Hepatocyte (in vitro differentiated cells): ENCODE results near the gene TRIM44. TPM values are rescaled to one million over a fixed set of nuclear protein-coding genes. Genes with fewer than 3 reads are reported as not detected.

Experiments
- DNase-seq: peaks from one replicate; pipeline ENCODE4 v3.0.0-alpha.2; 2016; ENCODE audit warnings: low spot score
- H2AFZ ChIP-seq: fragments of 200-600 bp; sonication (generic); 2 replicates; pipeline ENCODE4 v1.6.0; 2016; ENCODE audit warnings: antibody characterized with exemption, mild to moderate bottlenecking
- H3K27ac ChIP-seq: fragments of 200-600 bp; sonication (generic); 2 replicates; pipeline ENCODE4 v1.5.1; 2016; ENCODE audit warnings: mild to moderate bottlenecking
- H3K27me3 ChIP-seq: fragments of 200-600 bp; sonication (generic); 2 replicates; pipeline ENCODE4 v1.6.1; 2016
- H3K36me3 ChIP-seq: fragments of 200-600 bp; sonication (generic); replicated peaks from 2 replicates; pipeline ENCODE4 v1.5.1; 2016; ENCODE audit warnings: low read depth; ENCODE audit not compliant: insufficient read depth
- H3K4me1 ChIP-seq: fragments of 200-600 bp; sonication (generic); 2 replicates; pipeline ENCODE4 v1.5.1; 2016; ENCODE audit warnings: mild to moderate bottlenecking, moderate library complexity; ENCODE audit not compliant: insufficient read depth
- H3K4me2 ChIP-seq: fragments of 200-600 bp; sonication (generic); 2 replicates; pipeline ENCODE4 v1.6.0; 2016
- H3K4me3 ChIP-seq: fragments of 200-600 bp; sonication (generic); 2 replicates; pipeline ENCODE4 v1.5.1; 2016; ENCODE audit warnings: mild to moderate bottlenecking
- H3K79me2 ChIP-seq: fragments of 200-600 bp; sonication (generic); 2 replicates; pipeline ENCODE4 v1.6.0; 2017; ENCODE audit warnings: mild to moderate bottlenecking
- H3K9me2 ChIP-seq: fragments of 200-600 bp; sonication (generic); replicated peaks from 2 replicates; pipeline ENCODE4 v1.6.0; 2017; ENCODE audit warnings: mild to moderate bottlenecking; ENCODE audit not compliant: insufficient read depth
- H3K9me3 ChIP-seq: fragments of 200-600 bp; sonication (generic); 2 replicates; pipeline ENCODE4 v1.5.1; 2016; ENCODE audit warnings: low read depth, mild to moderate bottlenecking
- H4K20me1 ChIP-seq: fragments of 200-600 bp; sonication (generic); 2 replicates; pipeline ENCODE4 v1.6.0; 2016; ENCODE audit warnings: mild to moderate bottlenecking; ENCODE audit not compliant: insufficient read depth, poor library complexity, severe bottlenecking
- CTCF ChIP-seq: fragments of 200-600 bp; sonication (generic); IDR thresholded peaks from 2 replicates; pipeline ENCODE4 v1.5.1; 2016; ENCODE audit warnings: antibody characterized with exemption, mild to moderate bottlenecking; ENCODE audit not compliant: poor library complexity
- EZH2 ChIP-seq: fragments of 200-600 bp; sonication (generic); IDR thresholded peaks from 2 replicates; pipeline ENCODE4 v1.6.1; 2016; ENCODE audit warnings: antibody characterized with exemption, mild to moderate bottlenecking, borderline replicate concordance
- EZH2phosphoT487 ChIP-seq: fragments of 200-600 bp; sonication (generic); IDR thresholded peaks from one replicate; pipeline ENCODE4 v1.6.1; 2018; ENCODE audit warnings: antibody characterized with exemption, mild to moderate bottlenecking, low read depth, moderate library complexity; ENCODE audit not compliant: unreplicated experiment, severe bottlenecking
- WGBS: methylation state at CpG from one replicate; pipeline ENCODE4 v1.1.6; 2016; ENCODE audit warnings: low lambda C conversion rate; ENCODE audit errors: missing lambda C conversion rate; 5-methylcytosine and 5-hydroxymethylcytosine counted together
- polyA plus RNA-seq: library from polyadenylated mRNA; unstranded; fragments of >200 nt; fragmentation: Nextera tagmentation; extraction: Ambion mirVana; gene quantifications from 2 replicates; pipeline ENCODE4 v1.2.1, GENCODE V29; 2016
- total RNA-seq: library from RNA; depleted of rRNA; stranded (reverse); fragments of >200 nt; gene quantifications from 2 replicates; pipeline ENCODE4 v1.2.3, GENCODE V29; 2014

Gene TRIM44
- total and polyA plus RNA-seq, 2 experiments from 2014 or later = 20.8 to 43.2 TPM

GRCh38 chr11:35825386-35825785 is 162.8 kb downstream of the TRIM44 start:
- Histone ChIP-seq H3K27me3 (no peaks in the 10 kb centered on the region), H3K27ac (no peak overlapping the region), H3K4me3 (no peak overlapping the region), H3K9me2 (no peaks in the 10 kb centered on the region), H3K36me3 (no peaks in the 10 kb centered on the region), H3K79me2 (no peaks in the 10 kb centered on the region), H3K9me3 (no peaks in the 10 kb centered on the region), H3K4me2 (no peak overlapping the region), H3K4me1 (no peaks in the 10 kb centered on the region), H4K20me1 (no peaks in the 10 kb centered on the region), H2AFZ (no peak overlapping the region)
- 68% methylated on average over 1 of the region's 1 CpG for WGBS
- no peak for TF ChIP-seq CTCF
- no peak for TF ChIP-seq EZH2phosphoT487
- DNase-seq = no peak

- 68% methylated on average over 5 of the region's 5 CpGs for WGBS
- H3K27me3 ChIP-seq = no peaks in the 10 kb centered on the region
- H3K27ac ChIP-seq = no peak overlapping the region
- no peaks in the 10 kb centered on the region for H3K4me1 ChIP-seq
- no peaks in the 10 kb centered on the region for H3K9me3 ChIP-seq
- no peaks in the 10 kb centered on the region for H3K79me2 ChIP-seq
- no peaks in the 10 kb centered on the region for H4K20me1 ChIP-seq
- DNase-seq = no peak
- H2AFZ ChIP-seq = no peak overlapping the region
- no peaks in the 10 kb centered on the region for H3K36me3 ChIP-seq
- H3K4me2 ChIP-seq = no peak overlapping the region
- TF ChIP-seq EZH2 = no peak
- TF ChIP-seq CTCF = no peak
- TF ChIP-seq EZH2phosphoT487 = no peak
- no peak overlapping the region for H3K4me3 ChIP-seq
- H3K9me2 ChIP-seq = no peaks in the 10 kb centered on the region
Observed at GRCh38 chr11:35826006-35826405, 163.4 kb downstream of the TRIM44 start.

GRCh38 chr11:35826949-35827348 is 164.4 kb downstream of the TRIM44 start:
- Histone ChIP-seq H3K27ac (no peak overlapping the region), H3K4me2 (no peak overlapping the region), H4K20me1 (no peaks in the 10 kb centered on the region), H3K9me3 (no peaks in the 10 kb centered on the region), H3K9me2 (no peaks in the 10 kb centered on the region), H3K4me1 (no peaks in the 10 kb centered on the region), H3K36me3 (no peaks in the 10 kb centered on the region), H3K4me3 (no peak overlapping the region), H3K27me3 (no peaks in the 10 kb centered on the region), H2AFZ (no peak overlapping the region), H3K79me2 (no peaks in the 10 kb centered on the region)
- TF ChIP-seq EZH2 (no peak), EZH2phosphoT487 (no peak), CTCF (no peak)
- 68% methylated on average over 4 of the region's 4 CpGs for WGBS
- DNase-seq = no peak

- H3K4me2 ChIP-seq = no peak overlapping the region
Observed at GRCh38 chr11:35836205-35836604, 173.6 kb downstream of the TRIM44 start.

More at GRCh38 chr11:35836205-35836604, 173.6 kb downstream of the TRIM44 start:
- no peaks in the 10 kb centered on the region for H4K20me1 ChIP-seq
- H3K4me1 ChIP-seq = no peaks in the 10 kb centered on the region
- H3K9me3 ChIP-seq = no peaks in the 10 kb centered on the region
- no peaks in the 10 kb centered on the region for H3K79me2 ChIP-seq
- no peak for TF ChIP-seq CTCF
- no peak for TF ChIP-seq EZH2
- no peak for TF ChIP-seq EZH2phosphoT487
- no peaks in the 10 kb centered on the region for H3K9me2 ChIP-seq
- H2AFZ ChIP-seq = no peak overlapping the region
- no peaks in the 10 kb centered on the region for H3K27me3 ChIP-seq
- 91% methylated on average over 4 of the region's 4 CpGs for WGBS
- no peak overlapping the region for H3K4me3 ChIP-seq
- no peaks in the 10 kb centered on the region for H3K36me3 ChIP-seq
- DNase-seq = no peak
- no peak overlapping the region for H3K27ac ChIP-seq
